OCI-LY7 (cell line): ENCODE measurements around the gene SYNGR3. TPM values are rescaled to one million over a fixed set of nuclear protein-coding genes. Genes with fewer than 3 reads are reported as not detected.
A peak's percentile ranks its signal among the peaks of the same experiment; 100 is the strongest.

Experiments
- BruUV-seq: library from RNA; stranded (reverse); fragments of 400-500 nt; replicated peaks from 2 replicates; lab custom pipeline; 2021; lab: Mats Ljungman, UMichigan
- CTCF ChIA-PET: fragments of 300-600 bp; sonication (Branson Sonifier 250); formaldehyde crosslinking; loops from one replicate; lab custom pipeline; 2022; ENCODE audit warnings: antibody characterized with exemption; ENCODE audit not compliant: unreplicated experiment; lab: Charles Lee
- POLR2A ChIA-PET: fragments of 300-600 bp; sonication (Branson Sonifier 250); formaldehyde crosslinking; loops from one replicate; lab custom pipeline; 2022; ENCODE audit warnings: antibody characterized with exemption; lab: Charles Lee
- DNase-seq: peaks from one replicate; pipeline ENCODE4 v3.0.0-alpha.2; 2015; ENCODE audit warnings: low spot score
- H2AFZ ChIP-seq: fragments of 200-600 bp; sonication (generic), shearing (Covaris generic); 2 replicates; pipeline ENCODE4 v1.6.1; 2014; ENCODE audit warnings: mild to moderate bottlenecking, antibody characterized with exemption, low read length, moderate library complexity
- H3K27ac ChIP-seq: fragments of 200-600 bp; sonication (generic); 2 replicates; pipeline ENCODE4 v1.5.1; 2014; ENCODE audit warnings: mixed run types, low read depth, mild to moderate bottlenecking, moderate library complexity, low read length, inconsistent platforms; ENCODE audit not compliant: poor library complexity, severe bottlenecking
- H3K36me3 ChIP-seq: fragments of 200-600 bp; sonication (generic); 2 replicates; pipeline ENCODE4 v1.6.1; 2014; ENCODE audit warnings: mild to moderate bottlenecking, antibody characterized with exemption, low read length, moderate library complexity, mixed read lengths; ENCODE audit not compliant: insufficient read depth
- H3K4me1 ChIP-seq: fragments of 200-600 bp; sonication (generic); 2 replicates; pipeline ENCODE4 v1.5.1; 2014; ENCODE audit warnings: mild to moderate bottlenecking, low read length; ENCODE audit not compliant: insufficient read depth, poor library complexity, severe bottlenecking
- H3K4me2 ChIP-seq: fragments of 200-600 bp; sonication (generic); 2 replicates; pipeline ENCODE4 v1.6.1; 2014; ENCODE audit warnings: mild to moderate bottlenecking, low read length
- H3K4me3 ChIP-seq: fragments of 200-600 bp; sonication (generic); 2 replicates; pipeline ENCODE4 v1.5.1; 2014; ENCODE audit warnings: mild to moderate bottlenecking, low read depth, low read length; ENCODE audit not compliant: poor library complexity, severe bottlenecking
- H3K79me2 ChIP-seq: fragments of 200-600 bp; sonication (generic); 2 replicates; pipeline ENCODE4 v1.6.1; 2016; ENCODE audit warnings: low read depth, mild to moderate bottlenecking, low read length, moderate library complexity, mixed read lengths; ENCODE audit not compliant: insufficient read depth
- H3K9me2 ChIP-seq: fragments of 200-600 bp; sonication (generic); 2 replicates; pipeline ENCODE4 v1.6.1; 2016; ENCODE audit warnings: mild to moderate bottlenecking, low read length, mixed read lengths; ENCODE audit not compliant: insufficient read depth
- H3K9me3 ChIP-seq: fragments of 200-600 bp; sonication (generic); 2 replicates; pipeline ENCODE4 v1.6.1; 2014; ENCODE audit warnings: mild to moderate bottlenecking, mixed run types, low read length, mixed read lengths
- H4K20me1 ChIP-seq: fragments of 200-600 bp; sonication (generic); 2 replicates; pipeline ENCODE4 v1.6.1; 2014; ENCODE audit warnings: mild to moderate bottlenecking, antibody characterized with exemption, low read length, moderate library complexity, mixed read lengths; ENCODE audit not compliant: insufficient read depth
- EZH2phosphoT487 ChIP-seq: fragments of 200-600 bp; sonication (generic); IDR thresholded peaks from 2 replicates; pipeline ENCODE4 v1.6.1; 2018; ENCODE audit warnings: low read depth, borderline replicate concordance, mild to moderate bottlenecking, mixed run types, antibody characterized with exemption, low read length, moderate library complexity, mixed read lengths
- intact Hi-C: fragments of 100-400 bp; cut with micrococcal nuclease; formaldehyde crosslinking; loops from one replicate; pipeline ENCODE4 v1.10.0; 2022; ENCODE audit not compliant: unreplicated experiment
- total RNA-seq, 2 experiments: library from RNA; depleted of rRNA in 1 of 2; stranded (reverse); fragments of >200 nt in 1 of 2; shearing (Covaris generic) in 1 of 2; gene quantifications; 2 replicates each; pipeline ENCODE4 v1.2.3, GENCODE V29; 2014 to 2022
- TF ChIP-seq, protein P1 (sequence below): fragments of 200-600 bp; sonication (generic); conservative IDR thresholded peaks from 2 replicates; pipeline ENCODE4 v1.5.1; 2014; ENCODE audit warnings: mild to moderate bottlenecking, antibody characterized with exemption, low read length, moderate library complexity, mixed read lengths

SYNGR3 gene
- total RNA-seq, 2 experiments from 2014 or later: 10.3 to 11.1 TPM

DNA sequence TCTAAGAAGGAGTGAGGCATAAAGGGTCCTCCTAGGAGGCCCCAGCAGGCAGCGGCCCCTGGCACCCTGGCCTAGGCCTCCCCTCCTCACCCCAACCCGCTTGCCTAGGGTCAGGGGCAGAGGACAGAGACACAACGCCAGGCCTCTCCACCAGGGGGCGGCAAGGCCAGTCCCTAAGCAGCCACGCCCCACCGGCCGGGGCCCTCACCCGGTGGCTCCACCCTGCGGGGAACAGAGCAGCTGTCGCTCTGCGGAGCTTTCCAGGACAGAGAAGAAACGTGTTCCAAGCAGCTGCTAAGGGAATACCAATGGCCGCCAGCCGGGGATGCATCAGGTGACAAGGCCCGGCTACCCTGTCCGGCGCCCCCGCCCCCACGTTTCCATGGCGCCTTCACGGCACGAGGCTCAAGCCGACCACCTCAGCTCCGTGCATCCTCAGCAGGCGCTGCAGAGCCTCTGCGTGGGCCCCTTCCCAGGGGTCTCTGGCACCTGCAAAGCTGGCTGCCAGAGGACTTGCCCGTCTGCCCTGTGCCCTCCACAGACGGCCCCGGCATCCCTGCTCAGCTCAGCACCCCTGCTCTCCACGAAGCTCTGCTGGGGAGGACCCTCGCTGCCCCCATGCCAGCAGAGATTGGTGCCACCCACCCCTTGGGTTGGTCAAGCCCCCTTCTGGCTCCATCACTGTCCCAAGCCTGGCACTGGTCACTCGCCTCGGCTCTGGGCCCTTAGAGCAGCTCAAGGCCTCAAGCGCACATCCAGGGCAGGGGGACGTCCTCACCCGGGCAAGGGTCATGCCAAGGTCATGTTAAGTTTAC lies 14.3 kb downstream of the SYNGR3 start:
- BruUV-seq: no TSS peak
- POLR2A ChIA-PET: interaction anchor here (1.3 kb wide), 1 partner anchor 151 kb away, joined by 4 read pairs; the partner anchor contains the start of gene TRAF7
- Histone ChIP-seq H3K4me2 (peak overlapping the region; percentile 26; the same call in 1 of the 2 replicates), H3K79me2 (peaks cover 28% of the 10 kb centered on the region), H3K27ac (no peak overlapping the region), H3K9me2 (no peaks in the 10 kb centered on the region), H3K9me3 (no peaks in the 10 kb centered on the region), H3K4me1 (peaks cover 29% of the 10 kb centered on the region), H2AFZ (no peak overlapping the region), H4K20me1 (peaks cover 8% of the 10 kb centered on the region), H3K4me3 (no peak overlapping the region), H3K36me3 (peaks cover 62% of the 10 kb centered on the region)
- TF ChIP-seq EZH2phosphoT487: no peak
- TF ChIP-seq, protein P1, sequence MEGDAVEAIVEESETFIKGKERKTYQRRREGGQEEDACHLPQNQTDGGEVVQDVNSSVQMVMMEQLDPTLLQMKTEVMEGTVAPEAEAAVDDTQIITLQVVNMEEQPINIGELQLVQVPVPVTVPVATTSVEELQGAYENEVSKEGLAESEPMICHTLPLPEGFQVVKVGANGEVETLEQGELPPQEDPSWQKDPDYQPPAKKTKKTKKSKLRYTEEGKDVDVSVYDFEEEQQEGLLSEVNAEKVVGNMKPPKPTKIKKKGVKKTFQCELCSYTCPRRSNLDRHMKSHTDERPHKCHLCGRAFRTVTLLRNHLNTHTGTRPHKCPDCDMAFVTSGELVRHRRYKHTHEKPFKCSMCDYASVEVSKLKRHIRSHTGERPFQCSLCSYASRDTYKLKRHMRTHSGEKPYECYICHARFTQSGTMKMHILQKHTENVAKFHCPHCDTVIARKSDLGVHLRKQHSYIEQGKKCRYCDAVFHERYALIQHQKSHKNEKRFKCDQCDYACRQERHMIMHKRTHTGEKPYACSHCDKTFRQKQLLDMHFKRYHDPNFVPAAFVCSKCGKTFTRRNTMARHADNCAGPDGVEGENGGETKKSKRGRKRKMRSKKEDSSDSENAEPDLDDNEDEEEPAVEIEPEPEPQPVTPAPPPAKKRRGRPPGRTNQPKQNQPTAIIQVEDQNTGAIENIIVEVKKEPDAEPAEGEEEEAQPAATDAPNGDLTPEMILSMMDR: peak; percentile 94
- CTCF ChIA-PET: no interaction called here
- DNase-seq: peak; percentile 93
- intact Hi-C loops: no loop called here

DNA sequence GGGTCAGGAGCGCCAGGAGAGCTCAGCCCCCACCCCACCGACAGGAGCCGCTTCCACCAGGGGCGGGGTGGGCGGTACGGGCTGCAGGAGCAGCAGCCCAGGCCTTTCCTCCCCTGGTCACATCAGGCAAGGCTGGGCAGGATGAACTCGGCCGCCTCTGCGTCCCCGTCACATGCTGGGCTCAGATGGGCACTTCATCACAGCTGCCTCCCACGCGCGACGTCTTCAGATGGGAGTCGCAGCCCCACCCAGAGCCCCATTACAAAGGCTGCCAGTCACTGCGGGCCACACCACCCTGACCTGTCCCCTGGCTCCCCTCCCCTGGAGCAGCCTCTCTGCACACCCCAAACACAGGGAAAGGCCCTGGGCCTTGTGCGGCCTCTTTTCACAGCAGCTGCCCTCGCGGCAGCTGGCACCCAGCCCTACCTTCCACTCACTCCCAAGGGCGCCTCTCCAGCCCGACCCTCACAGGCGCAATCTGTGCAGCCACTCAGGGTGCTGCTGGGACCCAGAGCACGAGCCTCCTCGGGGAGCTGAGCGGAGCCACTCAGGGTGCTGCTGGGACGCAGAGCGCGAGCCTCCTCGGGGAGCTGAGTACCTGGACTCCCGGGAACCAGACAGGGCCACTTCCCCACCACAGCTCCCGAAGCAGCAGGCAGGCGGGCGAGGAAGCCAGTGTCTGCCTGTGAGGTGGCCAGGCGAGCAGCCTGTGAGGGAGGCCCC lies 15.2 kb downstream of the SYNGR3 start:
- Histone ChIP-seq H3K36me3 (peaks cover 53% of the 10 kb centered on the region), H3K4me1 (peaks cover 29% of the 10 kb centered on the region), H3K9me3 (no peaks in the 10 kb centered on the region), H3K79me2 (peaks cover 34% of the 10 kb centered on the region), H3K4me3 (no peak overlapping the region), H4K20me1 (peaks cover 10% of the 10 kb centered on the region), H3K27ac (no peak overlapping the region), H3K4me2 (peak overlapping the region; percentile 26; the same call in 1 of the 2 replicates), H3K9me2 (no peaks in the 10 kb centered on the region), H2AFZ (no peak overlapping the region)
- no peak for DNase-seq
- ChIA-PET POLR2A (interaction anchor here (1.3 kb wide), 1 partner anchor 151 kb away, joined by 4 read pairs; the partner anchor contains the start of gene TRAF7), CTCF (no interaction called here)
- TF ChIP-seq, protein P1: no peak
- no peak for TF ChIP-seq EZH2phosphoT487
- intact Hi-C loops: no loop called here
- BruUV-seq: no TSS peak
